ENCODE measurements around the gene CAGE1.

The CAGE1 gene

DNA sequence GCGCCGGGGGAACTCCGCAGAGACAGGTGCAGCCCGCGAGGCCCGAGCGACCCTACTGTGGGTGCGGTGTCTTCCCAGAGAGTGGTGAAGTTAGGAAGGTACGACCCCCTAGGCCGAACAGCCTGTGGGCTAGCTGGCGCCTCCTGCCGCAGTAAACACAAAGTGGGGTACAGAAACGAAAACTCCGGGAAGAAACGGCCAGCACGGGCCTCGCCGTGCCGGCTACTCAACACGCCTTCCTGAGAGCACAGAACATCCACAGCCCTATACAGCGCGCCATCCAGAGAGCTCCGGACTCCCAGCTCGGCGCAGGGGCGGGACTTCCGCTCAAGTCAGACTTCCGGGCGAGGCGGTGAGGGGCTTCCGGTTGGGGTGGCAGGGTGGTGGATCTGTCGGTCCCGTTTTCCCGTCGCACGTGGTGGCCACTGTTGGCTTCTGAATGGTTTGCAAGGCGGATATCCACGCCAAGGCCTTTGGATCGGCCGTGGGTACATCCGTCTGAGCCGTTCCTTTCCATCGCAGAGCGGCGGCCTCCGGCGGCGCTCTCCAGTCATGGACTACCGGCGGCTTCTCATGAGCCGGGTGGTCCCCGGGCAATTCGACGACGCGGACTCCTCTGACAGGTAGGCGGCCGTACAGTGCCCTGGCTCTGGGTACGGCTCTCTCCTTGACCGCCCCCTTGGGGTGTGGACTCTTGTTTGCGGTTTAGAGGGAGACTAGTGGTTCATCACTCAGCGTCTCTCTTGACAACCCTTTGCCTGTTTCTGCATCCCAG is at the start of gene CAGE1, which contains the start of gene RIOK1:
Gene CAGE1, minus strand, starts transcription at position 292 of the 775 bp plus-strand sequence. CDS start 2,569 bp downstream, outside the sequence.
Gene RIOK1, plus strand, starts transcription at position 358 of the 775 bp plus-strand sequence. Its CDS starts 195 bp downstream, at position 553.
- peak; percentile 96 for DNase-seq

DNA sequence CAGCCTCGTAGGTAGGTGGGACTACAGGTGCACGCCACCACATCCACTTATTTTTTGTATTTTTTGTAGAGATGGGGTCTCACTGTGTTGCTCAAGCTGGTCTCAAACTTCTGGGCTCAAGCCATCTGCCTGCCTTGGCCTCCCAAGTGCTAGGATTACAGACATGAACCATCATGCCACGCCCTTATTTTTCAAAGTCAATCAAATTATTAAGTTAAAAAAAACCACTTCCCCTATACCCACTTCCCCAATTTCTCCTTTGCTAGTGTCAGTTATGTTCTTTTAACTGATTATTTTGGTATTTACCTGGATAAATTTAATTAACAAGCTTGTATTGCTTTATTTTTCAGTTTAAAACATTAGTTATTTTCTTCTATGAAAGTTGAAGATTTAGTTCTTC is 49.7 kb upstream of the CAGE1 start:
- DNase-seq: no peak

DNA sequence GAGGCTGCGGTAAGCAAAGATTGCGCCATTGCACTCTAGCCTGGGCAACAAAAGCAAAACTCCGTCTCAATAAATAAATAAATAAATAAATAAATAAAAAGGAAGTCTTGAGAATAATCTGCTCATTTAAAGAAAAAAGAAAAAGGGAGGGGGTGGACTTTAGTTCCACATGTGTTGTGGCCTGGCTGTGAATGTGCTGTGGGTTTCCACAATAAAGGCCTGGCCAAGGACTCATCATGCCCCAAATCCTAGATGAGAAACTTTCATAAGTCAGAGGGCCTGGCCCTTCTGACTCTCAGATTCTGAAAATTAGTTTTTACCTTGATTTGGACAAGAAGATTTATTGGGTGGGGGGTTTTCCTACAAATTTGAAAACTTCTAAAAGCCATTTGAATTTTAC is 48.5 kb upstream of the CAGE1 start:
- DNase-seq: no peak

DNA sequence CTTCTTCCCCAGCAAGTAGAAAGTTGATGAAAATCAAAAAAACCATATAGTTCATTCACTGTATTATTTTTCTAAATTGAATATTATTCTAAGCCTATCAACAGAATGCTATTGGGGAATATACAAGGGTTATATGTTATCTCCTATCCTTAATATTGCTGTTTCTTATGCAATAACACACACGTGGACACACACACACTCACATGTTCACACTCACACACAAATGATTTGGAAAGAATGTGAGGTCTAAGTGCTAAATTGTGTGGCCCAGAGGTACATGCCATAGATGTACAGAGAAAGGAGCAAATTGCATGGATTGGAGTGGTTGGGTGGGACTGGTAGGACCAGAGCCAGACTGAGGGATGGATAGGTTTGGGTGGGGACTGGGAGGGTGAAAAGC is 45.1 kb upstream of the CAGE1 start:
- no peak for DNase-seq

GRCh38 chr6:7433121-7433617 is 43.6 kb upstream of the CAGE1 start:
- peak; percentile 96 for DNase-seq

DNA sequence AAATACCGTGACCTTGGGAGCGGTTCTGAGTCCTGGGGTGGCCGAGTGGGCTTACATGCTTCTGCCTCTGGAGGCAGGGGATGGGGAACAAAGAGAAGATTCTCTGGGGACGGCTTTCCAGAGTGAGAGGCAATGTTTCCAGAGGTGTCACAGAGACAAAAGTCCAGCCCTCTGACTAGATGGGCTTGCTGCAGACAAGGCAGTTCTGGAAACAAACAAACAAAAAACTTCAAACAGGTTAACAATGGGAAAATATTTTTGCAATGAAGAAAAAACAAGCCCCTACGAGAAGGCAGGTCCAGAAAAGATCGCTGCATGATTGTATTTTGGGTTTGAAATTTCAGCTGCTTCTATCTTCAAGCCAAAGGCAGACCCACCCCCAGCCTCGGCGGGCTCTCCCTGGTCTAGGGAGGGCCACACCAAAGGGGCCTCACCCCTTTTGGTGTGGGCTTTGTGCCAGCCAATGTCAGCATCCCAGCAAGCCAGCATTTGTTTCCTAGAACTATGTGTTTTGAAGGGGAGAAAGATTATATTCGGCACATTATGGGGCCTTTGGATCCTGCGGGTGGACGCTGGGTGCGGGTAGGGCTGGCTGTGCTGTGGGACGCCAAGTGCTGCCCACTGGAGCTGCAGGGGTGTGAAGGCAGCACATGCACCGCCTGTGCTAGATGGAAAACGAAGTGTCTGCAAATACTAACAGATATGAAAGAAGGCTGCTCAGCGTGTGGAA is 43.0 kb upstream of the CAGE1 start:
- no peak for DNase-seq

- peak; percentile 49 for DNase-seq
These were observed 42.3 kb upstream of the CAGE1 start for GRCh38 chr6:7431674-7432390.

DNA sequence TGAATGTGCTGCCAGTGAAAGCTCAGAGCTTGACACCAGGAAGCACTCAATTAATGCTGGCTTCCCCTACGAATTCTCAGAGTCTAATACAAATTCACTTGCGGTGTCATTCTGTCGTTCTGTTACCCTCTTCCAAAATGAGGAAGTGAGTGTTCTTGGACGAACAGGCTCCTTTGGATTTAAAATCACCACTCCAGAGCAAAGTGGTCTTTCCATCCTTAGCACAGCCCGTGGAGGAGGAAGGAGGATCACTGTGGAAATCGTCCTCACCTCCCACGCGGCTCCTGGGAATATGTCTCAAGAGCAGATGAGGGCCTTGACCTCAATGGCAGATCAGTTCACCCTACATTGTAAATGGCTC is 41.8 kb upstream of the CAGE1 start:
- no peak for DNase-seq

- no peak for DNase-seq
These were observed 37.1 kb upstream of the CAGE1 start for GRCh38 chr6:7426447-7427169.

GRCh38 chr6:7425808-7426190 is 36.3 kb upstream of the CAGE1 start:
- no peak for DNase-seq

GRCh38 chr6:7424967-7425807 is 35.6 kb upstream of the CAGE1 start:
- DNase-seq: peak; percentile 14

- no peak for DNase-seq
These were observed 34.5 kb upstream of the CAGE1 start for GRCh38 chr6:7424058-7424457.

DNA sequence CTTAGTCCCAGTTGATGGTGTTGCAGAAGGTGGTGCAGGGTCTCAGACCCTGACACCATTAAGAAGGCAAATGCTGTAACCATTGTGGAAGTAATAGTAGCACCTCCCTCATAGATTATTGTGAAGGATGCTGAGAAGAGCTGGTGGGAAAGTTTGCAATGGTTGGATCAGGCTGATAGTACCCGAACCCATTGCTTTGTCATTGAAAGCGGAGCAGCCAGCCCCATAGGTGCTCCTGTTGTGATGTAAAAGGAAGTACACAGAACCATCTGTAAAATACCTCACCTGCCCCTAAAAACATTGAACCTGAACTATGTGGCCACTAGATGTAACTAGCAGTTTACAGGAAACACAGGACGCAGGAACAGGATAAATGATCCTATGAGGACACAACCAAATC is 31.5 kb upstream of the CAGE1 start:
- DNase-seq: no peak

GRCh38 chr6:7419065-7419464 is 29.5 kb upstream of the CAGE1 start:
- DNase-seq: no peak

DNA sequence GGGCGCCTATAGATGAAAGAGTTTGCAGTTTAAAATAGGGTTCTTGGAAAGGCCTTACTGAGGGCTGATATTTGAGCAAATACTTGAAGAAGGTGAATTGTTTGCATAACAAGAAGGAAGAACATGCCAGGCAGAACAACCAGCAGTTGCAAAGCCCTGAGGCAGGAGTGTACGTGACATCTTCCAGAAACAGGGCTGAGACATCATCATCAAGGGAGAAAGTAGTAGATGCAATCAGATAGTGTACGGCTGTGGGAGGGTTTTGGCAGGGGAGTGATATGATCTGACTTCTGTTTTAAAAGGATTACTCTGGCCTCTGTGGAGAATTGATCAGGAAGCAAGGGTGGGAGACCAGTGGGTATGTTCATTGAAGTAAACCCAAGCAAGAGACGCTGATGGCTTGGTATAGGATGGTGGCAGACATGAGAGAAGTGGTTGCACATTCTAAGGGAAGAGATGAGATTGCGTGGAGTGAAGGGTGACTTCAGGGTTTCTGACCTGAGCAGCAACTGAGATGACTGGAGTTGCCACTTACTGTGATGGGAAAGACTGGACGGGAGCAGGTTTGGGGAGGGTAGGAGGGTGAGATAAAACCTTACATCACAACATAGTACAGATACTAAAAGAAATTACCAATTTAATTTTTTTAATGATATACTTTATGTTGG is 28.8 kb upstream of the CAGE1 start:
- DNase-seq: no peak

GRCh38 chr6:7417684-7418083 is 28.1 kb upstream of the CAGE1 start:
- no peak for DNase-seq

DNA sequence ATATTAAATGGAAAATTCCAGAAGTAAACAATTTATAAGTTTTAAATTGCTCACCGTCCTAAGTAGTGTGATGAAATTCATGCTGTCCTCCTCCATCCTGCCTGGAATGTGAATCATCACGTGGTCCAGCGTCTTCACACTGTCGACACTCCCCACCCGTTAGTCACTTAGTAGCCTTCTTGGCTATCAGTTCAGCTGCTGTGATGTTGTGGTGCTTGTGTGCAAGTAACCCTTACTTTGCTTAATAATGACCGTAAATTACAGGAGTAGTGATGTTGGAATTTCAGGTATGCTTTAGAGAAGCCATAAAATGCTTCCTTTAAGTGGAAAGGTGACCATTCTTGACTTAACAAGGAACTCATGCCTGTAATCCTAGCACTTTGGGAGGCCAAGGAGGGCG is 25.3 kb upstream of the CAGE1 start:
- DNase-seq: no peak

DNA sequence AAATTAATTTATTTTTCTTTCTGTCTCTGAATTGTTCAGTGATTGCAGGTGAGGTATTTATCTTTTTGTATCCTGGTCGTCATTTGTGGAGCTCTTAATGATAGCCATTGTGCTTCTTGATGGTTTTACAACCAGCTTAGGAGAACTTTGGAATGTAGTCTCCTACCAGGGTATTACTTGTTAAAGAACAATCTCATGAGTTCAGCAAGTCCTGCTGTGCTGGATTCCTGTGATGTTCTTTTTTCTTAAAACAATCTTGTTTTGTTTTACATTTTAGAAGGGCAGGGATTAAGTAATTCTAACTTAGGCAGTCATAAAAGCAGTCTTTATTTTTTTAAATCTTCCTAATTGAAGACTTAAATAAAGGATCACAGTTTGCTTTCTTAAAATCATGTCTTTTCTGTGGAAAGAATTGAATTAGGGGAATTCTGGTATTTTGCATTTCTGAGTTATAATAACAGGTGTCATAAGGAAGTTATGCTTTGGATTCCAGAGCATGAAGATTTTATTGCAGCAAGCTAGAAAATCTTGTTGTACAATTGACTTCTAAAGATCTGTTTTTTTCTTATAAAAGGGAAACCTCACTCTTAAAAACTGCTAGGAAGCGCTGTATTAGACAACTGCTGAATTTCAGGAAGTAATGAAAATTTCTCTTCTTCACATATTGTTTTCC is 23.7 kb upstream of the CAGE1 start:
- DNase-seq: no peak

GRCh38 chr6:7411328-7411727 is 21.8 kb upstream of the CAGE1 start:
- no peak for DNase-seq

DNA sequence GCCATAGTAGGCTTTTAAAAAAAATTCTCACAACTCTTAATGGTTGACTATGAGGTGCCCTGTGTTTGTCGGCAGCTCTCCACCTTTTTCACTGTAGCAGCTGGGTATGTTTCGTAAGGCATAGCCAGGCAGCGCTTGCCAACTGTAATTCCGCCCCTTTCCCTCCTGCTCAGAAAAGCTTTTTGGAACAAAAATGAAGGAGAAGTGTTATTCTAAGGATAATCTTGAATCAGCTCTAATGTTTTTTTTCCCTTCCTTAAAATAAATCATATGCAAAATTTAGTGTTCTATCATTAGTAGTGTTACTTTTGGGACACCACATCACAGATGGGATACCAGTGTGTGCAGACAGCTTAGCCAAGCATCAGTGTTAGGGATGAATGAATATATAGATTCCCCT is 21.3 kb upstream of the CAGE1 start:
- no peak for DNase-seq

GRCh38 chr6:7409740-7410139 is 20.2 kb upstream of the CAGE1 start:
- no peak for DNase-seq

Measured in NCI-H2029 treated with DMSO at 0.1 percent for 48 hours (cell line).